Adipocyte (in vitro differentiated cells): ENCODE results near the gene TDRD7.

Experiments used
- DNase-seq: peaks from one replicate; pipeline ENCODE4 v3.0.0-alpha.2; 2015; ENCODE audit warnings: low read depth
- H3K27me3 ChIP-seq: replicated peaks from 2 replicates; pipeline ENCODE4 v1.7.0; 2013; ENCODE audit warnings: mild to moderate bottlenecking, low read length, moderate library complexity; ENCODE audit not compliant: control insufficient read depth, insufficient read depth
- H3K36me3 ChIP-seq: 2 replicates; pipeline ENCODE4 v1.7.0; 2013; ENCODE audit warnings: low read length, mild to moderate bottlenecking, moderate library complexity; ENCODE audit not compliant: control insufficient read depth, insufficient read depth, severe bottlenecking
- H3K4me1 ChIP-seq: 2 replicates; pipeline ENCODE4 v1.7.0; 2013; ENCODE audit warnings: mild to moderate bottlenecking, low read length, moderate library complexity; ENCODE audit not compliant: control insufficient read depth, insufficient read depth
- H3K4me3 ChIP-seq: 2 replicates; pipeline ENCODE4 v1.7.0; 2013; ENCODE audit warnings: mild to moderate bottlenecking, low read length, moderate library complexity
- H3K9ac ChIP-seq: 2 replicates; pipeline ENCODE4 v1.7.0; 2013; ENCODE audit warnings: mild to moderate bottlenecking, low read length, moderate library complexity
- H3K9me3 ChIP-seq: 2 replicates; pipeline ENCODE4 v1.7.0; 2013; ENCODE audit warnings: mild to moderate bottlenecking, low read length, moderate library complexity; ENCODE audit not compliant: control insufficient read depth

Gene TDRD7

DNA sequence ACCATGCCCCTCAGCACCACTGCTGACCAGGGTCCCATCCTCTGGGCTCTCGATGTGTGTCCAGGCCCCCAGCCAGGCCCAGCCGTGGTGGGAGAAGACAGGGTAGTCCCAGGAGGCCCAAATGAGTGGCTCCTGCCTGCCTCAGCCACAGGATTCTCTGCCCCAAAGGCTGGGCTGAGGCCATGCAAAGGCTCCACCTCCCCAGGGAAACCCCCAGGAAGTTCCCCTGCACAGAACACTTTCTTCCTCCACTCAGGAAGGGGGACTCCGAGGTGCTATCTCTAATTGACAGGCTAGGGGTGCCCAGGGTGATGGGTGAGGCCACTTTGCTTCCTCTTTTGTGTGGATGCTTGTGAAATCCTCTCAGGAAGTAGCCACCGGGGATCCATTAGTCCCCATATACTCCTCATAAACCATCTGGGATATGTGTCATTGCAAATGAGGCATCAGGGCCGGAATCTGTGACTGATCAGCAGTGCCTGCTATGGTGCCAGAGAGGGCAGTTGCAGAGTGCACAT is 23.1 kb upstream of the TDRD7 start:
- Histone ChIP-seq H3K9ac (no peak overlapping the region), H3K4me3 (no peak overlapping the region), H3K9me3 (no peaks in the 10 kb centered on the region), H3K4me1 (peaks cover 11% of the 10 kb centered on the region), H3K27me3 (peaks cover 35% of the 10 kb centered on the region), H3K36me3 (no peaks in the 10 kb centered on the region)
- no peak for DNase-seq

DNA sequence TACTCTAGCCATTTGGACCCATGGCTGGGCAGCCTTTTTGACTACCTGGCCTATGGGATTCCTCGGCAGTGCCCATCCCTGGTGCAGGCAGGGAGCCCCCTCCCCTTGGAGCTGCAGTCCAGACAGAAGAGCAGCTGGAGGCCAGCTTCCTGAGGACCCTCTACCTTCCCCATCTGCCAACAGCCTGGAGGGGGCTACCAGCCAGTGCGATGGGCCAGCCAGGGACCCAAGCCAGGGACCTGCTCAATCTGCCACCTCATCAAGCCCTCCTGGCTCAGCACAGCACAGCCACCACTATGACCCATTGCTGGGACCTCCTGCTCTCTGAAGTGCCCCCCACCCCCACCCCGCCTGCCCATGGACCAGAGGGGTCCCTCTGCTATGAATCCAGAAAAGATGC is 22.6 kb upstream of the TDRD7 start:
- no peak overlapping the region for H3K9ac ChIP-seq
- no peak for DNase-seq
- H3K36me3 ChIP-seq = no peaks in the 10 kb centered on the region
- peaks cover 11% of the 10 kb centered on the region for H3K4me1 ChIP-seq
- no peaks in the 10 kb centered on the region for H3K9me3 ChIP-seq
- no peak overlapping the region for H3K4me3 ChIP-seq
- H3K27me3 ChIP-seq = peaks cover 37% of the 10 kb centered on the region

DNA sequence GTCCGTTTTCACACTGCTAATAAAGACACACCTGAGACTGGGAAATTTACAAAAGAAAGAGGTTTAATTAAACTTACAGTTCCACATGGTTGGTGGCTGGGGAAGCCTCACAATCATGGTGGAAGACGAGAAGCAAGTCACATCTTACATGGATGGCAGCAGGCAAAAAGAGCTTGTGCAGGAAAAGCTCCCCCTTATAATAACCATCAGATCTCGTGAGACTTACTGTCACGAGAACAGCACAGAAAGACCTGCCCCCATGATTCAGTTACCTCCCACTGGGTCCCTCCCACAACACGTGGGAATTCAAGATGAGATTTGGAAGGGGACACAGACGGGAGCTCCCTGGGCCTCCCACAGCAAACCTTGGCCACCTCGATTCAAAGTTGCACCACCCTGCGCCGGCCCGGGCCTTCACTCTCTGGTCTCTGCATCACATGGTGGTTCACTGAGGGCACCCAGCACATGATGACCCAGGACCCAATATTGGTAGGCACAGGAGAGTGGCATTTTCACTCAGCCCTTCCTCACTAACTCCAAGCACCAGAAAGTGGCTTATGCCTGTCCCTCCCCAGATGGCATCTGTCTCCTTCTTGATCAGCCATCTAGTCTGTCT is 21.0 kb upstream of the TDRD7 start:
- H3K36me3 ChIP-seq = no peaks in the 10 kb centered on the region
- no peak overlapping the region for H3K9ac ChIP-seq
- DNase-seq = no peak
- no peaks in the 10 kb centered on the region for H3K9me3 ChIP-seq
- H3K4me1 ChIP-seq = no peaks in the 10 kb centered on the region
- H3K27me3 ChIP-seq = peaks cover 31% of the 10 kb centered on the region
- H3K4me3 ChIP-seq = no peak overlapping the region

DNA sequence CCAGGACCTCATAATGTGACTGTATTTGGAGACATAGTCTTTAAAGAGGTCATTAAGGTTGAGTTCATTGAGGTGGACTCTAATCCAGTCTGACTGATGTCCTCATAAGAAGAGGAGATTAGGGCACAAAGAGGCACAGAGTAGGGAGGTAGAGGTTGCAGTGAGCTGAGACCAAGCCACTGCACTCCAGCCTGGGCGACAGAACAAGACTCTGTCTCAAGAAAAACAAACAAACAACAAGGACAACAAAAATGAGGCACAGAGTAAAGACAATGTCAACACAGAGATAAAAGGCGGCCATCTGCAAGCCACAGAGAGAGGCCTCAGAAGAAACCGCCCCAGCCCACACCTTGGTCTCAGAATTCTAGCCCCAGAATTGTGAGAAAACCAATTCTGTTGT is 17.0 kb upstream of the TDRD7 start:
- no peak overlapping the region for H3K9ac ChIP-seq
- H3K4me3 ChIP-seq = no peak overlapping the region
- H3K27me3 ChIP-seq = peaks cover 14% of the 10 kb centered on the region
- no peaks in the 10 kb centered on the region for H3K36me3 ChIP-seq
- no peaks in the 10 kb centered on the region for H3K4me1 ChIP-seq
- no peaks in the 10 kb centered on the region for H3K9me3 ChIP-seq
- no peak for DNase-seq

DNA sequence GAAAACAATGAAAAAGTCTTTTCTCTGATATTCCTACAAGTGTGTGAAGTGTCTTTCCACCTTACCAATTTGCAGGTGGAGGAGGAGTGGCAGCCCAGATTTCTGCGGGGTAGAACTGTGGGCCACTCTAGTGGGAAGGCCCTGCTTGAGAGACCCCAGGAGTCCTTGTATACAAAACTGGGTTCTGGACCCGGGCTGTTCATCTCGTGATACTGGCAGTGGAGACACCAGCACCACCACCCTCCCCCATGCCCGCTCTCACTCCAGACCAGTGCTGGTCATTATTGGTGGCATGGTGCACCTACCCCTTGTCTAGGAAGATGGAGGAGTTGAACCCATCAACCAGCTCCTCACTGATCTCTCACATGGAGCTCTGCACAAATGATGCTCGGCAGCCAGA is 16.2 kb upstream of the TDRD7 start:
- peaks cover 6% of the 10 kb centered on the region for H3K27me3 ChIP-seq
- H3K9ac ChIP-seq = no peak overlapping the region
- no peaks in the 10 kb centered on the region for H3K36me3 ChIP-seq
- DNase-seq = no peak
- no peak overlapping the region for H3K4me3 ChIP-seq
- no peaks in the 10 kb centered on the region for H3K4me1 ChIP-seq
- no peaks in the 10 kb centered on the region for H3K9me3 ChIP-seq

DNA sequence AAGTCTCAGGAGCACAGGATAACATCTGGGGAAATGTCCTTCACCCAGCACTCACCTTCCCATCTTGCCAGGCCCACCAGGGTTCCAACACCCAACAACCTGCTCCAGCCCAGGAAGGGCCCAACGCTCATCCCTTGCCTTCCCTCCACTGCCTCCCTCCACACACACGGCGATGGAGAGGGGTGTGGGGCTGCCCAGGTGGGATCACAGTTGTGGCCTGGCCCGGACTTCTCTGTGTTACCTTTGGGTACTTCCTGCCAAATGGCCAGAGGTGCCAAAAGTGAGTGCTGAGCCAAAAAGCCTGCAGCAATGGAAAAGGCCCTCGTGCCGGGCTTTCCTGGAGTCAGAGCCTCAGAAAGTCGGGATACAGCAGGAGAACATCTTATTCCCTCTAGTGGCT is 15.6 kb upstream of the TDRD7 start:
- no peak overlapping the region for H3K4me3 ChIP-seq

DNA sequence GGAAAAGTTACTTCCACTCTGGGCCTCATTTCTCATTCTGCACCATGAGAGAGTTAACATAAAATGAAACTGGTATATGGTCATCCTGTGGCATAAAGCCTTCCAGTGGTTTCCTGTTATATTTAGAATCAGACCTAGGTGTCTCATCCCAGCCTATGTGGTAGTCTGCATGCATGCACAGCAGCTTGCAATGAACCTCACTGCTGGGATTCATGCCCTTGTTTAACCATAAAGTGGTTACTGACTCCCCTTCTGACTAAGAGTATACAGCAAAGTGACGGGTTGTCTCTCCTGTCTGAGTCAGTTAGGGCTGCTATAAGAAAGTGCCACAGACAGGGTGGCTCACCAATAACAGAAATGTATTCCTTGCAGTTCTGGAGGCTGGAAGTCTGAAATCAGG is 14.7 kb upstream of the TDRD7 start:
- Histone ChIP-seq H3K4me1 (no peaks in the 10 kb centered on the region), H3K4me3 (no peak overlapping the region), H3K9ac (no peak overlapping the region), H3K9me3 (peaks cover 3% of the 10 kb centered on the region), H3K27me3 (peaks cover 14% of the 10 kb centered on the region), H3K36me3 (no peaks in the 10 kb centered on the region)
- DNase-seq = no peak

More for the DNA sequence above, 15.6 kb upstream of the TDRD7 start:
- H3K9me3 ChIP-seq = no peaks in the 10 kb centered on the region
- DNase-seq = no peak
- H3K4me1 ChIP-seq = no peaks in the 10 kb centered on the region
- H3K9ac ChIP-seq = no peak overlapping the region
- peaks cover 7% of the 10 kb centered on the region for H3K27me3 ChIP-seq
- H3K36me3 ChIP-seq = no peaks in the 10 kb centered on the region

DNA sequence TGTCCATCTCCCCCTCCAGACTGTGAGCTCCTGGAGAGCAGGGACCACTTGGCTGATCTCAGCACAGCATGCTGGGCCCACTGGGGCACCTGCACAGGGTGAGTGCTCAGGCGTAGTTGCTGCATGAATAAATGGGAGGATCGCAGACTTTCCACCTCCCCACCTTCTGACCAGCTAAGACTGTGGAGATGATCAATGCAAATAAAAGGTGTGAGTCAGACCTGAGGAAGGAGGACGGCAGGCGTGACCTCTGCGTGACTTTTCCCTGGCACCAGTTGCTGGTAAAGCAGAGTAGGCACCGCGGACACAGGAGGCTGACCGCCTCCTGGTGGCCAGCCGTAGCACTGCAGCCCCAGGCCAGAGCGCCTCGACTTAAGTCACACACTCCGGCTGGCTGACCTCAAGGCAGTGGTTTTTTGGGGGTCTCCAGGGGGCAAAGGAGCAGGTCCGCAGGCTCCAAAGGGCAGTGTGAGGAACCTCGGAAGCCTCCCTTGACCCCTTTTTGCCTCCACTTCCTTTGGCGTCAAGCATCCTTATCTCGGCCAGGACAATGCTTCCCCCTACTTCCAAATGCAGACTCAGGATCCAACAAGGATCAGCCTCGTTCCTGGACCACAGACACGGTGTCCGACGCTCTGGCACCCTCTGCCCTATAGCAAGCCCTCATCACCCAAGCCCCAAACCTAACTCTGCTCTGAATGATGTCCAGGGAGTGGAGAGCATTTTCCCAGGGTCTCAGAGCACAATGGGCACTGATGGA is 12.7 kb upstream of the TDRD7 start:
- Histone ChIP-seq H3K4me1 (no peaks in the 10 kb centered on the region), H3K36me3 (no peaks in the 10 kb centered on the region), H3K27me3 (peaks cover 8% of the 10 kb centered on the region), H3K9me3 (peaks cover 14% of the 10 kb centered on the region), H3K9ac (no peak overlapping the region), H3K4me3 (no peak overlapping the region)
- DNase-seq = peak; percentile 66

DNA sequence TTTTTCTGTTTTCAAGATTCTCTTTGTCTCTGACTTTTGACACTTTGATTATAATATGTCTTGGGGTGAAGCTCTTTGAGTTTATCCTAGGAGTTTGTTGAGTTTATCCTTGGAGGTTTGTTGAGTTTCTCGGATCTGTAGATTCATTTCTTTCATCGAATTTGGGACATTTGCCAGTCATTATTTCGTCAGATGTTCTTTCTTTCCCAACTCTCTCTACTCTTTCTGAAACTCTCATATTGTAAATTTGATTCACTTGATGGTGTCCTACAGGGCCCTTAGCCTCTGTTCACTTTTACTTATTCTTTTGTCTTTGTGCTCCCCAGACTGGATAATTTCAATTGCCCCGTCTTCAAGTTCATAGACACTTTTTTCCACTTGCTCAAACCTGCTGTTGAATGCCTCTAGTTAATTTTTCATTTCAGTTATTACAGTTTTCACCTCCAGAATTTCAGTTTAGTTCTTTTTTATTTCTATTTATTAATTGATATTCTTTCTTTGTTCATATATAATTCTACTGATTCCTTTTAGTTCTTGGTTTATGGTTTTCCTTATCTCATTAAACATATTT is 8.1 kb upstream of the TDRD7 start:
- Histone ChIP-seq H3K9ac (no peak overlapping the region), H3K27me3 (peaks cover 36% of the 10 kb centered on the region), H3K4me3 (no peak overlapping the region), H3K36me3 (no peaks in the 10 kb centered on the region), H3K4me1 (no peaks in the 10 kb centered on the region), H3K9me3 (peaks cover 23% of the 10 kb centered on the region)
- DNase-seq = no peak

DNA sequence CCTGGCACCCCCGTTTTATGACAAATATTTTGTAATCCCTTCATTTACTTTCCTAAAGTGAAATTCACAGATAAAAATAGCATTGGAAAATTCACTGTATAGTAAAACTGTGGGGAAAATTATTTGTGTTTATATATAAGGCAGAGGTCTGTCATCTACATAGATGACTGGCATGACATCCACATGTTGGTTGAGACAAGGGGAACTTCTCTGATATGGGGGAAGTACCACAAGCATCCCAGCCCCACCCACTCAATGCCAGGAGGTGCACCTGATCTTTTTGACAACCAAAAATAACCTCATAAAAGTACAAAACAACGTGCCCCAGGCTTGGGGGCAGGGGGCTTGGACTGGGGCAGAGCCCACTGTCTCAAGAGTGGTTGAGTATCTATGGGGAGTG is 6.3 kb upstream of the TDRD7 start:
- Histone ChIP-seq H3K27me3 (peaks cover 40% of the 10 kb centered on the region), H3K9ac (no peak overlapping the region), H3K4me1 (no peaks in the 10 kb centered on the region), H3K9me3 (peaks cover 28% of the 10 kb centered on the region), H3K36me3 (no peaks in the 10 kb centered on the region), H3K4me3 (no peak overlapping the region)
- DNase-seq = no peak

DNA sequence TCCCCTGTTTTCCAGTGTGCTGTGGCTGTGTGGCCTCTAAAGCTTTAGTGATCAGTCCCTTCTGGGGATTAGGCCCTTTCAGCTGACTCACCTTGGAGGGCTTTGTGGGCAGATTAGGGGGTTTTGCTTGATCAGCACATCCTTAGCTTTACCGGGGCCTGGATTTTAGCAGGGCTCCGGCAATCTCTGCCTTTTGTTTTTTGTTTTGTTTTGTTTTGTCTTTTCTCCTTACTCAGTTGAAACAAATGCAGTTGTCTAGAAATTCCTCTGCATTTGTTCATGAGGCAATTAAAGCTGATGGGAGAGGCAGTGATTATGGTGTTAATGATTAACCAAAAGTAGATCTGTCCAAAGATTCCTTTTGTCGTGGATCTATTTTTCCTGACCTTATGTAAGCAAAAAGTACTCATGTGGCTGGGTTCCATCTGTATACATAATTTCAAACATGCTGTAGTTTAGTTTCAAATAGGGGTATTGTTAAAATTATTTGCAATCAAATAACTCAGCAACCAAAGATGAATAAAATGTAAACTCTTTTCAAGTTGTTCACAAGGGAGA is 5.2 kb upstream of the TDRD7 start:
- Histone ChIP-seq H3K27me3 (peaks cover 34% of the 10 kb centered on the region), H3K9ac (no peak overlapping the region), H3K9me3 (peaks cover 28% of the 10 kb centered on the region), H3K4me1 (peaks cover 5% of the 10 kb centered on the region), H3K36me3 (no peaks in the 10 kb centered on the region), H3K4me3 (no peak overlapping the region)
- DNase-seq = no peak
